Kidney (tissue), 14 donors: ENCODE data around the gene GNA12. TPM values are rescaled to one million over a fixed set of nuclear protein-coding genes. Genes with fewer than 3 reads are reported as not detected.

ENCODE experiments used
- DNase-seq, 5 donors: peaks; one replicate each; pipeline ENCODE4 v3.0.0-alpha.2; 2013 to 2020
- FAIRE-seq: peaks from 2 replicates; lab custom pipeline; 2012; peaks lifted over from hg19 to GRCh38; lab: Jason Lieb, UNC
- H3K27ac ChIP-seq, 2 donors: one replicate each; pipeline ENCODE4 v1.7.0; 2013; ENCODE audit warnings: low read depth in 2 of 2, low read length in 2 of 2, inconsistent platforms in 1 of 2
- H3K27me3 ChIP-seq: one replicate; pipeline ENCODE4 v1.7.1; 2013; ENCODE audit warnings: low read length, inconsistent platforms; ENCODE audit not compliant: control insufficient read depth, insufficient read depth
- H3K36me3 ChIP-seq, 3 donors: one replicate each; pipeline versions ENCODE4 v1.7.0 to v1.7.1; 2013; ENCODE audit warnings: low read length in 3 of 3, control low read depth in 1 of 3, inconsistent platforms in 1 of 3; ENCODE audit not compliant: insufficient read depth in 3 of 3, control insufficient read depth in 2 of 3
- H3K4me1 ChIP-seq, 3 donors: one replicate each; pipeline versions ENCODE4 v1.7.0 to v1.7.1; 2013; ENCODE audit warnings: low read length in 3 of 3, inconsistent platforms in 1 of 3, low read depth in 1 of 3; ENCODE audit not compliant: control insufficient read depth in 2 of 3, insufficient read depth in 2 of 3
- H3K4me3 ChIP-seq, 3 donors: one replicate each; pipeline versions ENCODE4 v1.7.0 to v1.8.1; 2013; ENCODE audit warnings: low read length in 3 of 3, control low read depth in 1 of 3, inconsistent platforms in 1 of 3
- H3K9ac ChIP-seq, 3 donors: one replicate each; pipeline versions ENCODE4 v1.7.0 to v1.7.1; 2013; ENCODE audit warnings: low read length in 3 of 3, control low read depth in 1 of 3, inconsistent platforms in 1 of 3
- H3K9me3 ChIP-seq, 3 donors: one replicate each; pipeline versions ENCODE4 v1.7.0 to v1.7.1; 2013; ENCODE audit warnings: low read length in 3 of 3, control low read depth in 1 of 3, inconsistent platforms in 1 of 3; ENCODE audit not compliant: control insufficient read depth in 2 of 3, insufficient read depth in 1 of 3
- CTCF ChIP-seq: IDR thresholded peaks from 3 replicates; pipeline ENCODE4 v1.5.1; 2012; ENCODE audit warnings: mild to moderate bottlenecking, moderate library complexity, borderline replicate concordance; ENCODE audit not compliant: insufficient read depth; ENCODE audit errors: extremely low read depth
- intact Hi-C: fragments of 100-400 bp; cut with DNase I; formaldehyde crosslinking; loops from one replicate; pipeline ENCODE4 v1.11.1; 2022
- polyA plus RNA-seq: library from polyadenylated mRNA; stranded (reverse); fragments of 350-450 nt; fragmentation: Illumina TruSeq; extraction: RNeasy Lipid Tissue Mini Kit (QIAGEN cat#74804); gene quantifications from one replicate; pipeline ENCODE4 v1.2.3, GENCODE V29; 2014; ENCODE audit warnings: low read depth, low replicate concordance; ENCODE audit not compliant: insufficient read depth
- total RNA-seq: library from RNA; stranded (reverse); fragmentation: NEBNext Ultra II Directional; extraction: Animal tissue kit (Norgen Biotek cat#: 25700); gene quantifications from one replicate; pipeline ENCODE4 v1.2.1, GENCODE V29; 2021
- donor health status: control.
- donor health status: control.
- donor health status: control.
- donor health status: control.
- donor health status: control.
- donor health status: DM: yes; HTN: yes; CAD: no.
- donor health status: Normal renal cell carcinoma (clear cell type).

Gene GNA12
- total and polyA plus RNA-seq, 2 donors from 2014 or later = 16.5 to 41.1 TPM

GRCh38 chr7:2880874-2881533 is 36.9 kb upstream of the GNA12 start:
- DNase-seq (no peak), FAIRE-seq (no peak)
- intact Hi-C loops = loop anchor here (10.0 kb wide), 1 partner anchor 264 kb away; no protein-coding TSS in a partner anchor
- H3K9me3 ChIP-seq = peaks cover 0 to 1% (median 0%) of the 10 kb centered on the region in 3 donors
- no peaks in the 10 kb centered on the region for H3K27me3 ChIP-seq
- H3K27ac ChIP-seq = no peak overlapping the region
- H3K4me3 ChIP-seq = no peak overlapping the region
- no peak for TF ChIP-seq CTCF
- H3K4me1 ChIP-seq = no peaks in the 10 kb centered on the region
- no peak overlapping the region for H3K9ac ChIP-seq
- H3K36me3 ChIP-seq = no peaks in the 10 kb centered on the region

GRCh38 chr7:2880051-2880450 is 35.9 kb upstream of the GNA12 start:
- Histone ChIP-seq H3K27me3 (no peaks in the 10 kb centered on the region), H3K9ac (no peak overlapping the region), H3K36me3 (no peaks in the 10 kb centered on the region), H3K27ac (no peak overlapping the region), H3K4me1 (no peaks in the 10 kb centered on the region), H3K4me3 (no peak overlapping the region), H3K9me3 (peaks cover 0 to 1% (median 0%) of the 10 kb centered on the region in 3 donors)
- FAIRE-seq = no peak
- TF ChIP-seq CTCF = no peak
- intact Hi-C loops = loop anchor here (10.0 kb wide), 1 partner anchor 265 kb away; no protein-coding TSS in a partner anchor
- DNase-seq = no peak

DNA sequence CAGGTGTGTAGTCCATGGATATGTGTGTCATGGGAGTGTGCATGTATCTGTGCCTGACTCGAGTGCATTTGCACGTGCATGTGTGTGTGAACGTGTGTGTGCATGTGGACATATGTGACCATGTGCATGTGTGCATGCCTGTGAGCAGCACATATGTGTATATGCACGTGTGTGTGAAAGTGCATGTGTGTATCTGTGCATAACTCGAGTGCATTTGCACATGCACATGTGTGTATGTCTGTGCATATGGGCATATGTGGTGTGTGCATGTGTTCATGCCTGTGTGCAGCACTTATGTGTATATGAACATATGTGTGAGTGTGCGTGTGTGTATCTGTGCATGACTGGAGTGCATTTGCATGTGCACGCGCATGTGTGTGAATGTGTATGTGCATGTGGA is 35.2 kb upstream of the GNA12 start:
- no peak overlapping the region for H3K27ac ChIP-seq
- no peak for FAIRE-seq
- no peak for TF ChIP-seq CTCF
- H3K4me1 ChIP-seq = no peaks in the 10 kb centered on the region
- no peak overlapping the region for H3K4me3 ChIP-seq
- no peaks in the 10 kb centered on the region for H3K36me3 ChIP-seq
- peaks cover 0 to 1% (median 0%) of the 10 kb centered on the region in 3 donors for H3K9me3 ChIP-seq
- H3K27me3 ChIP-seq = no peaks in the 10 kb centered on the region
- intact Hi-C loops = no loop called here
- H3K9ac ChIP-seq = no peak overlapping the region
- no peak for DNase-seq
